Mesenchymal stem cell (in vitro differentiated cells and primary cell): ENCODE measurements around the gene PSME2.

Experiments used
- DNase-seq: peaks from one replicate; pipeline ENCODE4 v3.0.0-alpha.2; 2013
- H2AFZ ChIP-seq: one replicate; pipeline ENCODE4 v1.6.1; 2013; ENCODE audit warnings: low read depth, mild to moderate bottlenecking, control low read depth, inconsistent platforms, low read length, moderate library complexity
- H2AK5ac ChIP-seq: 2 replicates; pipeline ENCODE4 v1.6.1; 2013; ENCODE audit warnings: low read length, moderate library complexity, mild to moderate bottlenecking, inconsistent platforms; ENCODE audit not compliant: severe bottlenecking
- H2BK120ac ChIP-seq: one replicate; pipeline ENCODE4 v1.6.1; 2013; ENCODE audit warnings: low read depth, mild to moderate bottlenecking, inconsistent platforms, low read length, moderate library complexity
- H2BK12ac ChIP-seq, 2 experiments: one replicate each; pipeline ENCODE4 v1.6.1; 2013; ENCODE audit warnings: inconsistent platforms in 2 of 2, low read length in 2 of 2, mild to moderate bottlenecking in 2 of 2, moderate library complexity in 2 of 2, control low read depth in 1 of 2
- H2BK15ac ChIP-seq: one replicate; pipeline ENCODE4 v1.6.1; 2013; ENCODE audit warnings: mild to moderate bottlenecking, low read depth, inconsistent platforms; ENCODE audit not compliant: poor library complexity, severe bottlenecking
- H2BK5ac ChIP-seq: 2 replicates; pipeline ENCODE4 v1.6.1; 2013; ENCODE audit warnings: low read depth, mild to moderate bottlenecking, low read length, control low read depth, inconsistent platforms; ENCODE audit not compliant: poor library complexity, severe bottlenecking
- H3K14ac ChIP-seq, 2 experiments: one replicate each; pipeline ENCODE4 v1.6.1; 2013; ENCODE audit warnings: inconsistent platforms in 2 of 2, low read length in 2 of 2, control low read depth in 1 of 2, mild to moderate bottlenecking in 1 of 2, moderate library complexity in 1 of 2
- H3K18ac ChIP-seq, 2 experiments: one replicate each; pipeline ENCODE4 v1.6.1; 2013; ENCODE audit warnings: inconsistent platforms in 2 of 2, low read length in 2 of 2, control low read depth in 1 of 2, low read depth in 1 of 2, mild to moderate bottlenecking in 1 of 2
- H3K23ac ChIP-seq, 2 experiments: one replicate each; pipeline ENCODE4 v1.6.1; 2013; ENCODE audit warnings: inconsistent platforms in 2 of 2, low read length in 2 of 2, mild to moderate bottlenecking in 2 of 2, moderate library complexity in 2 of 2, control low read depth in 1 of 2
- H3K27ac ChIP-seq: 2 replicates; pipeline ENCODE4 v1.5.1; 2013; ENCODE audit warnings: mild to moderate bottlenecking, moderate library complexity, low read length, control low read depth, inconsistent platforms; ENCODE audit not compliant: poor library complexity, severe bottlenecking
- H3K27me3 ChIP-seq, 2 experiments: 2 replicates each; pipeline versions ENCODE4 v1.6.1 to v1.7.0; 2013; ENCODE audit warnings: low read length in 2 of 2, mild to moderate bottlenecking in 2 of 2, moderate library complexity in 2 of 2, control low read depth in 1 of 2, inconsistent platforms in 1 of 2; ENCODE audit not compliant: control insufficient read depth in 1 of 2, insufficient read depth in 1 of 2
- H3K36me3 ChIP-seq, 2 experiments: 2 replicates each; pipeline versions ENCODE4 v1.6.1 to v1.7.0; 2013; ENCODE audit warnings: low read length in 2 of 2, control low read depth in 1 of 2, inconsistent platforms in 1 of 2, low read depth in 1 of 2, mild to moderate bottlenecking in 1 of 2; ENCODE audit not compliant: insufficient read depth in 2 of 2, control insufficient read depth in 1 of 2
- H3K4ac ChIP-seq, 2 experiments: one replicate each; pipeline ENCODE4 v1.6.1; 2013; ENCODE audit warnings: inconsistent platforms in 2 of 2, low read length in 2 of 2, mild to moderate bottlenecking in 2 of 2, moderate library complexity in 2 of 2, control low read depth in 1 of 2, low read depth in 1 of 2
- H3K4me1 ChIP-seq: 2 replicates; pipeline ENCODE4 v1.6.1; 2013; ENCODE audit warnings: low read depth, low read length, control low read depth; ENCODE audit not compliant: control insufficient read depth, insufficient read depth
- H3K4me2 ChIP-seq: 2 replicates; pipeline ENCODE4 v1.6.1; 2013; ENCODE audit warnings: low read length, mild to moderate bottlenecking, inconsistent platforms; ENCODE audit not compliant: poor library complexity, severe bottlenecking
- H3K4me3 ChIP-seq, 2 experiments: 2 replicates each; pipeline versions ENCODE4 v1.5.1 to v1.7.0; 2013; ENCODE audit warnings: low read length in 2 of 2, mild to moderate bottlenecking in 2 of 2, control low read depth in 1 of 2, low read depth in 1 of 2; ENCODE audit not compliant: insufficient read depth in 1 of 2
- H3K79me1 ChIP-seq: replicated peaks from 2 replicates; pipeline ENCODE4 v1.6.1; 2013; ENCODE audit warnings: mild to moderate bottlenecking, control low read depth, low read length, inconsistent platforms; ENCODE audit not compliant: poor library complexity, severe bottlenecking
- H3K9ac ChIP-seq: 2 replicates; pipeline ENCODE4 v1.7.0; 2013; ENCODE audit warnings: mild to moderate bottlenecking, low read length, moderate library complexity
- H3K9me3 ChIP-seq: 2 replicates; pipeline ENCODE4 v1.7.0; 2013; ENCODE audit warnings: mild to moderate bottlenecking, low read length; ENCODE audit not compliant: control insufficient read depth
- H4K8ac ChIP-seq: one replicate; pipeline ENCODE4 v1.6.1; 2013; ENCODE audit warnings: inconsistent platforms, mild to moderate bottlenecking, low read length, moderate library complexity
- H4K91ac ChIP-seq: one replicate; pipeline ENCODE4 v1.6.1; 2013; ENCODE audit warnings: mild to moderate bottlenecking, low read length, inconsistent platforms
- WGBS: methylation state at CpG from one replicate; pipeline ENCODE4 v1.1.7; 2013; ENCODE audit warnings: mixed read lengths; 5-methylcytosine and 5-hydroxymethylcytosine counted together

Gene PSME2

DNA sequence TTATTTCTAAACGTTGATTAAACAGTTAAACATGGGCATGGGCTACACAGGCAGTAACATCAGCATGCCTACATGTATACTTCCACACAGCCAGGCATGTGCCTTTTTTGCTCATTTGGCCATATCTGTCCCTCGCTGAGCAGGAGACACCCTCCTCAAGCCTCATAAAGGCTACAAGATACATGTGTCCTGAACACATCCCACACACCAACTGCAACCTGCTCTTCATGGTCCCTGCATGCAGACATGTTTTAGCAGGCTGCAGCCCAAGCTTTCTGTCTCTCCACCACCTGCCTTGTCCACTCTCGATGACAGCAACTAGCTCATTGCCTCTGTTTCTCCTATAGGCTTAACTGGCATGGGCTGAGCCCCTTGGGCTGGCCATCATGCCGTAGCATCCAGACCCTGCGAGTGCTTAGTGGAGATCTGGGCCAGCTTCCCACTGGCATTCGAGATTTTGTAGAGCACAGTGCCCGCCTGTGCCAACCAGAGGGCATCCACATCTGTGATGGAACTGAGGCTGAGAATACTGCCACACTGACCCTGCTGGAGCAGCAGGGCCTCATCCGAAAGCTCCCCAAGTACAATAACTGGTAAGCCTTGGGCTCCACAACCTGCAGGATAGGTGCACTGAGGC lies 49.7 kb downstream of the PSME2 start:
- Histone ChIP-seq H3K36me3 (peaks cover 10 to 25% of the 10 kb centered on the region in 2 experiments), H4K91ac (no peak overlapping the region), H3K14ac (no peak overlapping the region), H4K8ac (no peak overlapping the region), H3K4me3 (no peak overlapping the region), H3K4me1 (peaks cover 14% of the 10 kb centered on the region), H3K18ac (no peak overlapping the region), H2AK5ac (no peak overlapping the region), H3K4me2 (no peak overlapping the region), H3K4ac (no peak overlapping the region), H3K9ac (no peak overlapping the region), H3K23ac (no peak overlapping the region), H2AFZ (no peak overlapping the region), H2BK15ac (no peak overlapping the region), H3K9me3 (no peaks in the 10 kb centered on the region), H2BK5ac (no peak overlapping the region), H3K27ac (no peak overlapping the region), H2BK120ac (no peak overlapping the region), H3K79me1 (peaks cover 11% of the 10 kb centered on the region), H3K27me3 (no peaks in the 10 kb centered on the region), H2BK12ac (no peak overlapping the region)
- WGBS, result 97% methylated on average over 8 of the region's 8 CpGs
- no peak for DNase-seq

DNA sequence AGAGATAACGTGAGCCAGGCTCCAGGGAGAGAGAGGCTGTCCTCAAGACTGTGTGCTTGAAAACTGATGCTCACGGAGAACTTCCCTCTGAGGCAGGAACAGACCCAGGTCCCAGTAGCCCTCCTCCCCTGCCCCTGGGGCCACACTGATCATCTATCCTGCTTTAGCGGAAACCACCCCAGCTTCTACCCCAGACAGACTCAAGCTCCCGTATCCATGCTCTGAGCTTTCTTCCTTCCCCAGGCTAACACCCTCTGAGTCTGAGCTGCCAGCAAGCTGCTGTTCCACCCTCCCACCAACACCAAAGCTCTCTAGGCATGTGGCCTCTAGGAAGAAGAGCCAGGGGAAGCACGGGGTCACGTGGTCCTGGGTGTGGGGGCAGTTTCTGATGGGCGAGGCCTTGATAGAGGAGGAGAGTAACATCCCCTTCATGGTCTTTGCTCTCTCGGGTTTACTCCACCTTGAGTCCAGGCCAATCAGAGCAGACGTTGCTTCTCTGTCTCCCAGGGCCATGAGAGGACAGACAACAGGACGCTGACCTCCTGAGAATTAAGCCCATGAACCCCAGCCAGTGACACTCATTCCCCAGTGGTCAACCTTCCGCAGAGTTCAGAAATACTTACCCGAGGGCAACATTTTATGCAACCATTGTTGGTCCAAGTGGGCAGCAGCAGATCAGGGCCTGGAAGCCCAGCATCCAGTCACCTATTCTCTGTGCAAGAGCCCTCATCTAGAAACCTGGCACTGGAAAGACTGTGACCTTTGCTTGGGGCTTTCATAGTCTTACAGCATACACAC lies 50.9 kb downstream of the PSME2 start:
- peak overlapping the region in 1 of 2 experiments; percentile 7 for H2BK12ac ChIP-seq
- H2AFZ ChIP-seq, result no peak overlapping the region
- no peak overlapping the region for H2BK15ac ChIP-seq
- H3K79me1 ChIP-seq, result peaks cover 11% of the 10 kb centered on the region
- no peaks in the 10 kb centered on the region for H3K9me3 ChIP-seq
- no peak overlapping the region for H3K14ac ChIP-seq
- H3K4me3 ChIP-seq, result peak overlapping the region; percentile 81 to 90
- H2BK120ac ChIP-seq, result peak overlapping the region; percentile 11
- H3K18ac ChIP-seq, result peak overlapping the region; percentile 92 to 97
- peak overlapping the region; percentile 53 for H4K91ac ChIP-seq
- no peak overlapping the region for H2BK5ac ChIP-seq
- no peak overlapping the region for H2AK5ac ChIP-seq
- H3K4me1 ChIP-seq, result peaks cover 14% of the 10 kb centered on the region
- H3K36me3 ChIP-seq, result peaks cover 10 to 25% of the 10 kb centered on the region in 2 experiments
- H3K9ac ChIP-seq, result peak overlapping the region; percentile 88
- DNase-seq, result peak; percentile 63
- H3K23ac ChIP-seq, result no peak overlapping the region
- peak overlapping the region; percentile 39 for H4K8ac ChIP-seq
- H3K27ac ChIP-seq, result no peak overlapping the region
- H3K27me3 ChIP-seq, result no peaks in the 10 kb centered on the region
- WGBS, result 32% methylated on average over 12 of the region's 12 CpGs
- H3K4me2 ChIP-seq, result peak overlapping the region; percentile 94
- peak overlapping the region; percentile 9 to 55 for H3K4ac ChIP-seq

DNA sequence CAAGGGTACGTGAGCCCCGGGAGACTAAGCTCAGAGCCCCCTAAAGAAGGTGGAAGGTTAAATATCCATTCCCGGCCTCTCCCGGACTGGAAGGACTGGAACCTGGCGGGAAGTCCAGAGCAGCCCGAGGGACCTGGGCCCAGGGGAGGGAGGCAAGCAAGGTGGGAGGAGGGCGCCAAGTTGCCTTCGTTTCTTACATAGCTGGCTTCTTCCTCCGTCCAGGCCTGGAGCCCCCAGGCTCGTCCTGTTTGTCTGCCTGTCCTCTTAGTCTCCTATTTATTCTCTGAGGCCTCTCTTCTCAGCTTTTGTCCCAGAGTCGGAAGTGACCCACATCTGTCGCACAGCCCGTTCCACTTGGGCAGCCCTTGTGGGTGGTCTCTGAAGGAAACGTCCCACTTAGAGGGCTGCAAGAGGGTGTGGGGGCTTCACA lies 51.6 kb downstream of the PSME2 start:
- Histone ChIP-seq H3K18ac (peak overlapping the region; percentile 92 to 97), H3K36me3 (peaks cover 6 to 22% of the 10 kb centered on the region in 2 experiments), H3K27me3 (no peaks in the 10 kb centered on the region), H2BK120ac (no peak overlapping the region), H2AFZ (peak overlapping the region; percentile 95), H3K27ac (peak overlapping the region; percentile 48), H2BK5ac (no peak overlapping the region), H3K4me2 (peak overlapping the region; percentile 94), H2AK5ac (no peak overlapping the region), H3K14ac (peak overlapping the region in 1 of 2 experiments; percentile 92), H3K9ac (peak overlapping the region; percentile 88), H4K91ac (peak overlapping the region; percentile 53), H3K23ac (no peak overlapping the region), H3K4me1 (peaks cover 14% of the 10 kb centered on the region), H4K8ac (peak overlapping the region; percentile 65), H3K79me1 (peaks cover 11% of the 10 kb centered on the region), H3K4ac (peak overlapping the region; percentile 9 to 83), H2BK15ac (no peak overlapping the region), H3K9me3 (no peaks in the 10 kb centered on the region), H2BK12ac (peak overlapping the region; percentile 7 to 31), H3K4me3 (peak overlapping the region; percentile 81 to 90)
- no peak for DNase-seq
- 3% methylated on average over 14 of the region's 14 CpGs for WGBS
